H1 (cell line): Measurements from ENCODE around the gene CACNA2D4. TPM values are rescaled to one million over a fixed set of nuclear protein-coding genes. Genes with fewer than 3 reads are reported as not detected.

Experiments used
- CTCF ChIA-PET: fragments of 300-600 bp; sonication (Branson Sonifier 250); formaldehyde crosslinking; loops from one replicate; lab custom pipeline; 2021; ENCODE audit not compliant: partially characterized antibody; lab: Charles Lee
- POLR2A ChIA-PET: fragments of 300-600 bp; sonication (Branson Sonifier 250); formaldehyde crosslinking; loops from one replicate; lab custom pipeline; 2021; ENCODE audit warnings: inconsistent platforms; ENCODE audit not compliant: partially characterized antibody; lab: Charles Lee
- DNase-seq, 2 experiments: peaks; one replicate each; pipeline versions ENCODE4 v3.0.0 to v3.0.0-alpha.2; 2010 to 2022; ENCODE audit warnings: low spot score in 2 of 2, low read depth in 1 of 2, mixed read lengths in 1 of 2
- FAIRE-seq: peaks from 2 replicates; lab custom pipeline; 2011; peaks lifted over from hg19 to GRCh38; lab: Jason Lieb, UNC
- H2AFZ ChIP-seq: 2 replicates; pipeline ENCODE4 v1.8.1; 2012; ENCODE audit warnings: low read length, inconsistent platforms
- H2AK5ac ChIP-seq: 2 replicates; pipeline ENCODE4 v1.6.1; 2013; ENCODE audit warnings: low read depth, low read length
- H2BK120ac ChIP-seq: replicated peaks from 2 replicates; pipeline ENCODE3; 2013; ENCODE audit warnings: low read depth, low read length, inconsistent platforms
- H2BK12ac ChIP-seq: 2 replicates; pipeline ENCODE4 v1.6.1; 2013; ENCODE audit warnings: low read depth, low read length
- H2BK15ac ChIP-seq: 2 replicates; pipeline ENCODE4 v1.6.1; 2013; ENCODE audit warnings: low read length
- H2BK20ac ChIP-seq: 2 replicates; pipeline ENCODE4 v1.6.1; 2013; ENCODE audit warnings: low read length
- H2BK5ac ChIP-seq: 2 replicates; pipeline ENCODE4 v1.6.1; 2013; ENCODE audit warnings: low read depth, low read length
- H3K14ac ChIP-seq: 2 replicates; pipeline ENCODE4 v1.6.1; 2013; ENCODE audit warnings: inconsistent platforms; ENCODE audit not compliant: insufficient read length
- H3K18ac ChIP-seq: 2 replicates; pipeline ENCODE4 v1.6.1; 2013; ENCODE audit warnings: low read length; ENCODE audit errors: extremely low read depth
- H3K23ac ChIP-seq: 2 replicates; pipeline ENCODE4 v1.6.1; 2013; ENCODE audit warnings: inconsistent platforms; ENCODE audit not compliant: insufficient read length
- H3K23me2 ChIP-seq: 2 replicates; pipeline ENCODE4 v1.6.1; 2013; ENCODE audit warnings: low read depth, low read length
- H3K27ac ChIP-seq: 2 replicates; pipeline ENCODE4 v1.6.1; 2011; ENCODE audit warnings: low read depth, low read length, inconsistent platforms
- H3K27me3 ChIP-seq, 4 experiments: replicated peaks in 1 of 4; 1 replicate in 1 of 4; 2 replicates in 3 of 4; pipeline versions ENCODE4 v1.6.1 to v1.8.1; 2011 to 2013; ENCODE audit warnings: low read length in 3 of 4, mild to moderate bottlenecking in 3 of 4, inconsistent platforms in 2 of 4, mixed read lengths in 2 of 4, moderate library complexity in 1 of 4; ENCODE audit not compliant: control insufficient read depth in 3 of 4, insufficient read depth in 3 of 4; ENCODE audit errors: extremely low read depth in 1 of 4
- H3K36me3 ChIP-seq, 4 experiments: 2 replicates each; pipeline versions ENCODE4 v1.6.1 to v1.8.1; 2011 to 2013; ENCODE audit warnings: mild to moderate bottlenecking in 4 of 4, low read length in 3 of 4, moderate library complexity in 2 of 4, control low read depth in 1 of 4, inconsistent platforms in 1 of 4; ENCODE audit not compliant: insufficient read depth in 4 of 4, control insufficient read depth in 2 of 4
- H3K4ac ChIP-seq: replicated peaks from 2 replicates; pipeline ENCODE3; 2013; ENCODE audit warnings: low read length, low read depth, mixed read lengths, inconsistent platforms; ENCODE audit not compliant: insufficient read length
- H3K4me1 ChIP-seq, 4 experiments: replicated peaks in 1 of 4; 1 replicate in 1 of 4; 2 replicates in 3 of 4; pipeline versions ENCODE4 v1.6.1 to v1.8.1; 2011 to 2013; ENCODE audit warnings: low read length in 3 of 4, inconsistent platforms in 2 of 4, mixed read lengths in 1 of 4; ENCODE audit not compliant: insufficient read depth in 4 of 4, control insufficient read depth in 3 of 4
- H3K4me2 ChIP-seq, 2 experiments: 2 replicates each; pipeline versions ENCODE4 v1.6.1 to v1.8.1; 2011 to 2013; ENCODE audit warnings: low read depth in 2 of 2, low read length in 2 of 2, control low read depth in 1 of 2, inconsistent platforms in 1 of 2, mild to moderate bottlenecking in 1 of 2; ENCODE audit not compliant: insufficient read depth in 1 of 2
- H3K4me3 ChIP-seq, 4 experiments: fragments of 200-600, 300-600 bp in 1 of 4; sonication (generic), shearing (Covaris generic), sonication (Bioruptor Twin) in 1 of 4; 2 replicates each; pipeline versions ENCODE4 v1.5.1 to v1.8.1; 2011 to 2016; ENCODE audit warnings: low read length in 4 of 4, low read depth in 3 of 4, control low read depth in 2 of 4, inconsistent platforms in 2 of 4, mild to moderate bottlenecking in 2 of 4, mixed read lengths in 1 of 4, moderate library complexity in 1 of 4; ENCODE audit not compliant: insufficient read depth in 2 of 4; ENCODE audit errors: extremely low read depth in 1 of 4
- H3K56ac ChIP-seq: replicated peaks from 2 replicates; pipeline ENCODE3; 2013; ENCODE audit warnings: low read depth, mild to moderate bottlenecking, mixed read lengths, low read length, inconsistent platforms; ENCODE audit not compliant: insufficient read length
- H3K79me1 ChIP-seq: 2 replicates; pipeline ENCODE4 v1.6.1; 2013; ENCODE audit warnings: low read depth, low read length, control low read depth
- H3K79me2 ChIP-seq, 2 experiments: 2 replicates each; pipeline versions ENCODE4 v1.6.1 to v1.8.1; 2012 to 2013; ENCODE audit warnings: low read length in 2 of 2, mild to moderate bottlenecking in 2 of 2, inconsistent platforms in 1 of 2; ENCODE audit not compliant: insufficient read depth in 2 of 2, control insufficient read depth in 1 of 2
- H3K9ac ChIP-seq, 4 experiments: replicated peaks in 1 of 4; 1 replicate in 1 of 4; 2 replicates in 3 of 4; pipeline versions ENCODE4 v1.6.1 to v1.8.1; 2011 to 2013; ENCODE audit warnings: low read depth in 3 of 4, low read length in 3 of 4, control low read depth in 2 of 4, mild to moderate bottlenecking in 2 of 4, moderate library complexity in 2 of 4, inconsistent platforms in 1 of 4; ENCODE audit errors: extremely low read depth in 1 of 4
- H3K9me3 ChIP-seq, 2 experiments: 2 replicates each; pipeline versions ENCODE4 v1.6.1 to v1.8.1; 2012 to 2013; ENCODE audit warnings: mild to moderate bottlenecking in 2 of 2, moderate library complexity in 2 of 2, control low read depth in 1 of 2, inconsistent platforms in 1 of 2, low read depth in 1 of 2, low read length in 1 of 2, mixed read lengths in 1 of 2; ENCODE audit not compliant: insufficient read depth in 2 of 2
- H4K20me1 ChIP-seq, 2 experiments: replicated peaks in 1 of 2; 2 replicates each; pipeline versions ENCODE3 to v1.8.1; 2011 to 2013; ENCODE audit warnings: inconsistent platforms in 2 of 2, low read length in 2 of 2, mild to moderate bottlenecking in 1 of 2; ENCODE audit not compliant: insufficient read depth in 2 of 2, control insufficient read depth in 1 of 2
- H4K5ac ChIP-seq: 2 replicates; pipeline ENCODE4 v1.6.1; 2013; ENCODE audit warnings: low read length, low read depth, mixed read lengths, inconsistent platforms; ENCODE audit not compliant: insufficient read length
- H4K8ac ChIP-seq: 2 replicates; pipeline ENCODE4 v1.8.0; 2013; ENCODE audit warnings: mild to moderate bottlenecking, moderate library complexity, low read length, inconsistent platforms; ENCODE audit not compliant: insufficient read depth; ENCODE audit errors: extremely low read depth
- H4K91ac ChIP-seq: replicated peaks from 2 replicates; pipeline ENCODE3; 2013; ENCODE audit warnings: low read length, mixed read lengths, inconsistent platforms; ENCODE audit not compliant: insufficient read length
- CTBP2 ChIP-seq: IDR thresholded peaks from 2 replicates; pipeline ENCODE4 v1.7.0; 2011; ENCODE audit warnings: borderline replicate concordance, mild to moderate bottlenecking, moderate library complexity, mixed read lengths, low read length; ENCODE audit not compliant: insufficient read depth, insufficient read length
- TBP ChIP-seq: IDR thresholded peaks from 2 replicates; pipeline ENCODE4 v1.6.1; 2011; ENCODE audit warnings: low read depth, low read length, improper control_type of control experiment
- WGBS, 2 experiments: shearing (Covaris generic) in 1 of 2; methylation state at CpG; one replicate each; pipeline versions ENCODE4 v1.1.6 to v1.1.7; 2013 to 2015; ENCODE audit warnings: low lambda C conversion rate in 2 of 2, mixed read lengths in 2 of 2, inconsistent platforms in 1 of 2, low coverage in 1 of 2, missing lambda C conversion rate in 1 of 2; ENCODE audit not compliant: insufficient replicate concordance in 2 of 2, insufficient coverage in 1 of 2, insufficient read length in 1 of 2; ENCODE audit errors: extremely low coverage in 1 of 2, missing lambda C conversion rate in 1 of 2; 5-methylcytosine and 5-hydroxymethylcytosine counted together
- polyA plus RNA-seq, 7 experiments: library from polyadenylated mRNA; depleted of rRNA in 3 of 7; stranded (reverse) in 5 of 7; unstranded in 2 of 7; fragments of >200 nt in 5 of 7; fragments of 200-250 nt in 2 of 7; gene quantifications; 1 replicate in 5 of 7; 2 replicates in 1 of 7; 4 replicates in 1 of 7; pipeline versions ENCODE4 v1.2.1 to v1.2.3, GENCODE V29; 2011 to 2013; ENCODE audit warnings: missing spikeins in 2 of 7, mixed read lengths in 2 of 7
- total RNA-seq: library from RNA; stranded (reverse); fragmentation: NEBNext Ultra II Directional; extraction: Animal tissue kit (Norgen Biotek cat#: 25700); gene quantifications from 2 replicates; pipeline ENCODE4 v1.2.1, GENCODE V29; 2021

Gene CACNA2D4
- total and polyA plus RNA-seq, 2 of the 8 experiments (the other 6 are each of a cell fraction or from before 2014, with no cell fraction given), result 0.44 to 0.88 TPM

DNA sequence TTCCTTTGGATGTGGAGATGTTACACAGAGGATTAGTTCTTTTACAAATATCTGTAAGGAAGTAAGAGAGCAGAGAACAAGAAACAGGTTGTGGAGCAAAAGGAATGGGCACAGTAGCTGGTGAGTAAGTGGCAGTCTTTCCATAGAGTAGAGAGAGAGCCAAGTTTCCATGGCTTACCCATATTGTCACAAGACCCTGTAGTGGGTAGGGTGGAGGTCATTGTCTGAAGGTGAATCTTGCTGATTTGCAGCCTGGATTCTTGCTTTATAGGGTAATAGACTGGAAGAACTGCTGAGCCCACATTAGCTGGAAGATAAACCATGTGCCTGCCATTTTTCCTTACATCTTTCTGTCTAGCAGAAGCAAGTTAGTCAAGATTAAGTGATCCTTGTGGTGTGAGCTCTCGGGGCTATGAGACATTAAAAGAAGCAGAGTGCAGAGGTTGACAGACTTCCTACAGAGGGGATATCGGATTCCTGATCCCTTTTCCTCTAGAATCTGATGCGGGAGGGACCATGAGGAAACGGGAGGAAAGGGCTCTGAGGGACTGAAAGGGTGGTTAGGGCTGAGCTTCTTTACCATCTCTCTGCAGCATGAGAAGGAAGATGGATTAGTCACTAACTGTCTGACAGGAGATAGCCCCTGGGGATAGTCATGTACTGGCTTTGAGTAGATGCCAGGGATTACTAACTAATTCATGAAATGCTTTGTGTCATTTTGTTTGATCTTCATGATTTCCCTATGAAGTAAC is 142.1 kb downstream of the CACNA2D4 start:
- no peak overlapping the region for H2BK5ac ChIP-seq
- H2AK5ac ChIP-seq, result no peak overlapping the region
- peaks cover 0 to 7% (median 5%) of the 10 kb centered on the region in 4 experiments; a peak in 5 of 8 replicates for H3K36me3 ChIP-seq

More for the DNA sequence above, 142.1 kb downstream of the CACNA2D4 start:
- Histone ChIP-seq H3K27me3 (no peaks in the 10 kb centered on the region), H3K14ac (no peak overlapping the region), H4K20me1 (peaks cover 5 to 7% of the 10 kb centered on the region in 2 experiments), H2BK20ac (no peak overlapping the region), H4K91ac (no peak overlapping the region), H3K4me1 (peaks cover 0 to 5% (median 3%) of the 10 kb centered on the region in 4 experiments; a peak in 2 of 7 replicates), H3K23ac (no peak overlapping the region), H3K79me2 (0 out of 4 replicates have a peak, but pooled peaks cover 0 to 13% of the 10 kb centered on the region in 2 experiments), H3K79me1 (peaks cover 2% of the 10 kb centered on the region; the same call in 1 of the 2 replicates), H2BK12ac (no peak overlapping the region), H3K4me2 (no peak overlapping the region), H3K23me2 (no peaks in the 10 kb centered on the region; the same call in 1 of the 2 replicates), H4K5ac (no peak overlapping the region), H3K9ac (no peak overlapping the region), H3K56ac (no peak overlapping the region), H4K8ac (no peak overlapping the region), H3K27ac (no peak overlapping the region), H2AFZ (no peak overlapping the region), H2BK15ac (no peak overlapping the region), H3K4me3 (no peak overlapping the region), H3K9me3 (no peaks in the 10 kb centered on the region), H3K18ac (no peak overlapping the region), H2BK120ac (no peak overlapping the region), H3K4ac (no peak overlapping the region)
- DNase-seq, result no peak
- TF ChIP-seq CTBP2 (no peak), TBP (no peak)
- WGBS, 2 experiments, result 80% methylated on average over 4 of the region's 4 CpGs; no CpG with 5 or more reads in 1 of the 2 experiments
- FAIRE-seq, result peak; percentile 19
- ChIA-PET CTCF (interaction anchor here (0.9 to 2.0 kb wide), 7 partner anchors 12 to 164 kb away, joined by 3 to 5 read pairs (median 3); no protein-coding TSS in a partner anchor), POLR2A (interaction anchor here (1.6 kb wide), 1 partner anchor 9 kb away, joined by 4 read pairs; no protein-coding TSS in a partner anchor)
